Tibial nerve (tissue), 4 donors: ENCODE results near the gene SYDE2.

ENCODE experiments used
- CTCF ChIP-seq, 5 experiments: fragments of 200-600 bp in 3 of 5; fragments of 450-650 bp in 2 of 5; sonication (generic) in 3 of 5; IDR thresholded peaks; one replicate each; pipeline ENCODE4 v1.5.1; 2016 to 2019; ENCODE audit warnings: antibody characterized with exemption in 5 of 5, mild to moderate bottlenecking in 3 of 5, moderate library complexity in 2 of 5
- EP300 ChIP-seq, 2 donors: sonication (generic); formaldehyde crosslinking; IDR thresholded peaks; one replicate each; pipeline ENCODE4 v1.6.1; 2017; ENCODE audit warnings: antibody characterized with exemption in 2 of 2, mild to moderate bottlenecking in 1 of 2
- POLR2A ChIP-seq, 2 donors: fragments of 450-650 bp; IDR thresholded peaks; one replicate each; pipeline ENCODE4 v1.6.1; 2017; ENCODE audit warnings: antibody characterized with exemption in 2 of 2, mild to moderate bottlenecking in 2 of 2, moderate library complexity in 2 of 2

DNA sequence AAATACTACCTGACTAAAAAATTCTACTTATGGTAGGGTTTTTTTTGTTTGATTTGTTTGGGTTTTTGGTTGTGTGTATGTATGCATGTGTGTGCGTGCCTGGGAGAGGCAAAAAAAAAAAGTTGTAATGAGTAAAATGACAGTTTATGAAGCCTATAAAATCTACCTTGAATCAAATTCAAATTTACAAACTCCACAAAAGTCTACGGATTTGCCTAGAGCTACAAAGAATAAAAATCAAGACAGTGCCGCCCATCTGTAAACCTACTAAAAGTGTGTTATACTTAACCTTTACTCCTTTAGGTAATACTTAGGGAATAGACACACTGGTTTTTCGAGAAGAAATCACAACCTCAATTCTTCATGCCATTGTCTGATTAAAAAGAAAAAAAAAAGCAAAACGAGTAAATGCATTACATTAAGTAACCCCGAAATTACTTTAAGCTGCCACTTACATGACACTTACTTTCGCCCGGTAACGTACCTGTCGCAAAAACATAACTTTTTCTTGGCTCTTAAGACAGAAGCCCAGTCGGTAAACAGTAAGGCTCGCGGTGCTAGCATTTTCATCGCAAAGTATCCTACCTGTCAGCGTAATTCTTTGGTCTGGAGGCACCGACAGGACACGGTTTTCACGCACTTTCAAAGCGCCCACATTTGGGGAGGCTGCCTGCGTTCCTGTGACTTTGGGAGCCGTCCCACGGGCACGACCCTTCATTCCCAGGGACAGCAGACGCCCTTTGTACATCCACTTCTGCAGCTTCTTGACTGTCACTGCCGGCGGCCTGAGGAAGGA, 951 bp downstream of the SYDE2 start:
- TF ChIP-seq CTCF (IDR thresholded peaks at IDR 0.05) (no peak), EP300 (IDR thresholded peaks at IDR 0.05) (no peak), POLR2A (IDR thresholded peaks at IDR 0.05) (no peak)
